Hematopoietic multipotent progenitor cell treated with erythropoietin and hydrocortisone succinate and interleukin-3 and kit ligand, for 6 days (in vitro differentiated cells): ENCODE results near the gene TPRG1L.
A peak's percentile ranks its signal among the peaks of the same experiment; 100 is the strongest.

ENCODE experiments used
- DNase-seq: peaks from one replicate; pipeline ENCODE4 v3.0.0-alpha.2; 2015

The TPRG1L gene

DNA sequence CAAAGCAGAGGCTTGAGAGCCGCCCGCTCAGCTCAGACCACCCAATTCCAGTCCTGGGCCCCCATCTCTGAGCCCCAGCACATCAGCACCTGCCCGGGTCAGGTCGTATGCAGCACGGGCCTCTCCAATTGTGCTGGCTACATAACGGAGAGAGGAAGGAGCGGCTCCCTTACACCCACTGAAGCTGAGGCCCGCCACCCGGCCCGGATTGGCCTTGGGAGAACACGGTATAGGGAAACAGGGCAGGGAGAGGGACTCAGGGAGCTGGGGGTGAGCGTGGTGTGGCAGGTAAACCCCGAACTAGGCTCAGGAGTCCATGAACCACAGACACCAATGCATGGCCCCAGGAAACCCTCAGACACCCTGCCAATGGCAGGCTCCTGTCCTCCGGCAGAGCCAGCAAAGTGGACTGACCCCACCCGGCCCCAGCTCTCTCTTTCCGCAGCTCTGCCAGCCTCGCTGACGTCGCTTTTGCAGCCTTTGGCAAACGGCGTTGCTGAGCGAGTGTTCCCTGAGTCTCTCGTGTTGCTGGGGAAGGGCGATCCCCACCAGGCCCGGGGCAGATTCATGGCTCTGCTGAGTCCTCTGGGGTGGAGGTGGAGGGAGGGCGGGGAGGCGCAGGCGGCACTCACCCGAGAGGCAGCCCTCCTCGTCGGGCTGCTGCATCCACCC is 30.0 kb upstream of the TPRG1L start:
- DNase-seq: no peak

DNA sequence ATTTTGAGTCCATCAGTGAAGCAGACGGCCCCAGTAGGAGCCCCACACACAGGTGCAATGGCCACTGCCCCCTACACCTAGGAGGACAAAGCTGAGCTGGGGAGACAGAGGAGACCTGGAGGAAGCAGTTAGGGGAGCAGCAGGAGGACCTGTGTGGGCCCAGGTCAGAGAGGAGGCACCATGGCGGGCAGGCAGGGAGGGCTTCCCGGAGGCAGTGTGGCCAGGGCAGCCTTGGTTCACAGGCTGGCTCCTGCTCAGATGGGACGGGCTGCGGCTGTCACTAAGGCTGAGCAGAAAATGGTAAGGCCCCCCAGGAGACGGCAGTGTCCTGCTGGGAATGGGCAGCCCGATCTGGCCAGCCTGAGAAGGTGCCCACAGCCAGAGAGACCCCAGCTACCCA is 28.9 kb upstream of the TPRG1L start:
- DNase-seq: no peak

DNA sequence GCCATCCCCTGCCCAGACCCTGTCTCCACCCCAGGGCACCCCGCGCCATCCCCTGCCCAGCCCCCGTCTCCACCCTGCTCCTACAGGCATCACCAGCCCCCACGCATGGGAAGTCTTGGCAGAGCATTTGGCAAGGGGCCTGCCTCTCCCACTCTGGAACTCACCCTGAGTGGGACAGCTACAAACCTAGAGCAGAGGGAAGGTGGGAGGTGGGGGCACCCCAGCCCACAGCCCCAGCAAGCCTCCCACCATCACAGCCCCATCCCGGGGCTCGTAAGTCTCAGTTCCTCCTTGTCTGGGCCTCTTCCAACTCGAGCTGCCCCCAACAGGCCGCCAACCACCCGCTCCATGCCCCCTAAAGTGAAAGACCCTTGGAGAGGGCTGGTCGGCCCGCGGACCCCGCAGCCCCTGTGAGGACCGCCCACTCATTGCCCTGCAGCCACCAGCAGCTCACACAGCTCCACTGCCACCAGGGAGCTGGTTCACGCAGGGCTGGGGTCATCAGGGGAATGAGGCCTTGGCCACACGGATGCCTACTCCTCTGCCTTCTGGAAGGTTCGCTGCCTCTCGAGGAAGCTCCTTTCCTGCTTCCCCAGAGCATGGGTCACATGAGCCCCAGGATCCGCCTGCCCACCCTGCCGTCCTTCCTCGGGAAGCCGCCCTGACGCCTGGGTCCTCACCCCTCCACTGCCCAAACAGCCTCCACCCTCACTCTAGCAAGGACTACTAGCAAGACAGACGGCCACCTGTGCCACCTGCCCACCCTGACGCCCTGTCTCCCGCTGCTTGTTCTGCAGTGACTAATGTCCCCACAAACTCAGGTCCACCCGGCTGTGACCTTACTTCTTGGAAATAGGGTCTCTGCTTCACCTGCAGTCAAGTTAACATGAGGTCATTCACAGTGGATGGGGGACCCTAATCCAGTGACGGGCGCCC is 27.9 kb upstream of the TPRG1L start:
- no peak for DNase-seq

DNA sequence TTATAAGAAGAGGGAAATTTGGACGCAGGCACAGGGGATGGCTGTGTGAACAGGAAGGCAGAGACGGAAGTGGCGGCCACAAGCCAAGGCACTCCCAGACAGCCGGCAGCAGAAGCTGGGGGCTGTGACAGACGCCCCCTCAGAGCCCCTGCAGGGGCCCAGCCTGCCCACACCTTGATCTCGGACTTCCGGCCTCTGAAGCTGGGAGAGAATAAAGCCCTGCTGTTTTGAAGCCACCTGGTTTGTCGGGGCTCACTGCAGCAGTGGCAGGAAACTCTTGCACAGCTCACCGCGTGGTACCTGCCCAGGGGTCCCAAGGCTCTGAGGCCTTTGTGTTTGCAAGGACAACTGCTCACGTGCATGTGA is 27.2 kb upstream of the TPRG1L start:
- peak; percentile 45 for DNase-seq

DNA sequence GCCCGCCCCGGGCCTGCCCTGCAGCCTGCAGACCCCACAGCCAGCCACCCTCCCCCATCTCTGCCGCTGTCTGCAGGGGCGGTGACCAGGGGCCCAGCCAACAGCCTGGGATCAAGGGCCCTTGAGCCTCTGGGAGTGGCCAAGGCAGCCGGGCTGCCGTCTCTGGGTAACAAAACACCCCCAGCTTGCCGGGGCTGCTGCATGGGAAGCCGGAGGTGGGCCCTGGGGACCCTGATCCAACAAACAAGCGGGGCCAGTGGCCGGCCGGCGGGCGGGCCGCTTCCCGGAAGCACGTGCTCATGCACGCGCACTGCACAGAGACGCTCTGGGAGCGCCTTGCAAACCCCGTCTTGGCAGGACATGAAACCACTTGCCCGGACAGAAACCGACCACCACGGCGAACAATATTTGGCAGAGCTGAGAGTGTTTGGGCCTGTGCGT is 26.7 kb upstream of the TPRG1L start:
- no peak for DNase-seq

DNA sequence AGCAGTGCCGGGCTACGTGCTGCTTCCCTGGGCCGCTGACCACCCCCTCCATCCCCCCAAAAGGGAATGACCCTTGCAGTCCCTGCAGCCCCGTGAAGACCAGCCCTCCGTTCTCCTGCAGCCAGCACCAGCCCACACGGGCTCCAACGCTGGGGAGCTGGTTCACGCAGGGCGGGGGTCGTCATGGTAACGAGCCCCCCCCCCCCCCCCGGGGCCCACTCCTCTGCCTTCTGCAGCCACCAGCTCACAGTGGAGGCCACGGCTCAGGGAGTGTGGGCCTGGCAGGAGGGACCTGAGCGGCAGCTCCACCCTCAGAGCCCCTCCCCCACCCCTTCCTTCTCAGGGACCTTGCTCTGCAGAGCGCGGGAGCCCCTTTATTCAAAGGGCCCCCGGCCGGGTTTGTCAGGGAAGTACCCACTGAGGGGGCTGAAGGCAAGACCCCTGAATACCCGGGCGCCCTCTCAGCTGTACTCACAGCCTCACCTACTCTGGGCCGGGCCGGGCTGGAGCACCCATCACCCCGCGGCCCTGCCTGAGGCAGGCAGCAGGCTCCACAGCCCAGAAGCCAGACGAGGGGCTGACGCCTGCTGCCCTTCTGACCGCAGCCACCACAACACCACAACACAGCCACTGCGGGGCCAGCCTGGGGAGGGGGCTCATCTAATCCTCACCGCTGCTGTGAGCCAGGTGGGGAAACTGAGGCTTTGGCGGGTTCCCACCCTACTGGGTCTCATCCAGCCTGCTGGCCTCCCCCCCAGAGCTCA is 26.1 kb upstream of the TPRG1L start:
- DNase-seq: no peak

DNA sequence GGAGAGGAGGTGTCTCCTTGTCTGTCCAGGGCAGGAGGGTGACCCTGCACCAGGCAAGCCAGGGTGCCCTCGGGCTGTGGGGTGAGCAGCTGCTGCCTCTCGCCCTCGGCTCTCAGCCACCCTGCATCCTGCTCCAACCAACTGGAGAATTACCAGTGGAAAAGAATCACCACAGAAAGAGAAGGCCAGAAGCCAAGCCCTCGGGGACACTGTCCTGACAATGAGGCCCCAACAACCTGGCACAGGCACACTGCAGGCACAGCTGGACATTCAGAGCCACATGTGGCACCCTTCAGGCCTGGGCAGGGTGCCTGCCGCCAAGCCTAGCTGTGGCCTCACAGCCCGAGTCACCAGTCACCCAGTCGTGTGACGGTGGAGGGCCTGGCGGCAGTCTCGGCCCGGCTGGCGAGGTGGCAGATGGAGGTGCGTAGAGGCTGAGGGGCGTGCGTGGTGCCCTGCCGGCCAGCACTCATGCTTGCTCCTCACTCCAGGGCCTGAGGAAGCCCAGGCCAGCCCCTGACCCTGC is 25.5 kb upstream of the TPRG1L start:
- DNase-seq: no peak

DNA sequence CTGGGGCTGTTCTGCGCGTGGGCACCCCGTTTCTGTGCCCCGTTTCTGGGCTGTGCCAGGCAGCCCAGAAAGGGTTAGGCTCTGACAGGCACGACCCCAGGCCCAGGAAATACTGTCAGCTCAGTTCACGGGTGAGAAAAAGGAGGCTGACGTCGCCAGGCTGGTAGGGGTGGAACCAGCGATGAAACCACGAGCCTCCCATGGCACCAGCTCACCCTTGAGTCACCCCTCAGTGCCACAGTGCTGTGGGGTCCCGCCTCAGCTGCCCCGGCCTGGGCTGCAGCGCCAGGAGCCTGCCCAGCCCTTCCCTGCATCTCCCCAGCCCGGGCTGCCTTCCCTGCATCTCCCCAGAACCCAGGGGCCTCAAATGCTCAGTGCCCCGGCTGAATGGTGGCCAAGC is 25.0 kb upstream of the TPRG1L start:
- DNase-seq: no peak

DNA sequence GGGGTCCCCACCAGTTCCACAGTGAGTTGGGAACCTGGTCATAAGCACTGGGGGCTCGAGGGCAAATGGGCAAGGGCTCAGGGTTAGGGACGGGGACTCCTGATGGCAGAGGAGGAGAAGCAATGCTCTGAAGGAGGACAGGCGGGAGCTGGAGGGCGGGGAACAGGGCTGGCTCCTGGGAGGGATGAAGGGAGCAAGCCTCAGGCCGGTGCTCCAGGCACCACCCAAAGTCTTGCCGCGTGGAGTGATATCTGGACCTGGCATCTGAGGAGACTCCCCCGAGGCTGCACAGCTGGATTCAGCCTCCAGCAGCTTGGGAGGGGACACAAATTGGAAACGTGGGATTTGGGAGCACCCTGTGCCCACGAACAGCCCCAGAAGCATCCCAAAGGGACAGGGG is 24.5 kb upstream of the TPRG1L start:
- no peak for DNase-seq

DNA sequence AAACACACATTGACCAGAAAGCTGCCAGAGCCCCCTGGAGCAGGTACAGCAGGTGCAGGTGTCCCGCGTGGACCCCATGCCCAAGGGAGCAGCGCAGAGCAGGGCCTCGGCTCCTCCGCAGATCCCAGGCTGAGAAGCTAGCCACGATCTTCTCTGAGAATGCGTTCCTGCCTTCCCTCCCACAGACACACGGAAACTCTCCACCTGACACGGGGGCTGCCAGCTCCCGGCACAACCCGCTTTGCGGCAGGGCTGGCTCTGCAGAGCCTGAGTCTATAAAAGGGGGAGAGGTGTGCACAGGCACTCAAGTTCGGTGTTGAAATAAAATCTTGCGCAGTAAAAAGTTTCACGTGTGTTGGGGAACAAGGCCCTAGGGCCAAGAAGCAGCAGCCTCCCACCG is 23.1 kb upstream of the TPRG1L start:
- no peak for DNase-seq

DNA sequence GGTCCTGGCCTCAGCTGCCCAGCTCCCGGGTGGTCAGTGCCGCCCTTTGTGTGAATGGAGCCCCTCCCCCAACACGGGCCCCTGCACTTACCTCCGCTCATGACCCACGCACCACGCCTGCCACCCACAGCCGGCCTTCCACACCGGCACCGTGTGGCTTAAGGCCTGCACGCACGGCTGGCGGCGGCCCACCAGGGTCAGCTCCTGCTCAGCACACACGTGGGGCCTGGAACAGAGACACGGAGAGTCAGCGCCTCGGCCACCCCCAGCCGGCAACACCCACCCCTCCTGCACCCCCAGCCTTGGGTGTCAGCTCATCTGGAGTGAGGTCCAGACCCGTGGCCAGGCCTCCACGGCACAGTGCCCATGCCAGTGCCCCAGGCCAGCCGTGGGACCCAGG is 22.4 kb upstream of the TPRG1L start:
- no peak for DNase-seq

DNA sequence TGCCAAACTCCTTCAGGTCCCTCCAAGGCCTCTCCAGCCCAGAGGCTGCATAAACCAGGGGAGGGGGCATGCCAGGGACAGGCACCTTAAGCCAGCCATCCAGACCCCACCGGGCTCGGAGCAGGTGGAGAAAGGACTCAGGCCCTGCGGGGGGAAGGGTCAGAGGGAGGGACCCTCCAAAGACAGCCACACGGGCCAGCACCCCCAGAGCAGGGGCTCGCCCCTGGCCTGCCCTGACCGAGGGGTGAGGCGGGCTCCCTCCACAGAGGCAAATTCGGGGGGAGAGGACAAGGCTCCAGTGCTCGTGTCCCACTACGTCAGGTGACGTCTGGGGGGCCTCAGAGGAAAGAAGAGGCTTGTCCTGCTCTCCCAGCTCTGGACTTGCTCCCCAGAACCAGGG is 21.7 kb upstream of the TPRG1L start:
- no peak for DNase-seq

DNA sequence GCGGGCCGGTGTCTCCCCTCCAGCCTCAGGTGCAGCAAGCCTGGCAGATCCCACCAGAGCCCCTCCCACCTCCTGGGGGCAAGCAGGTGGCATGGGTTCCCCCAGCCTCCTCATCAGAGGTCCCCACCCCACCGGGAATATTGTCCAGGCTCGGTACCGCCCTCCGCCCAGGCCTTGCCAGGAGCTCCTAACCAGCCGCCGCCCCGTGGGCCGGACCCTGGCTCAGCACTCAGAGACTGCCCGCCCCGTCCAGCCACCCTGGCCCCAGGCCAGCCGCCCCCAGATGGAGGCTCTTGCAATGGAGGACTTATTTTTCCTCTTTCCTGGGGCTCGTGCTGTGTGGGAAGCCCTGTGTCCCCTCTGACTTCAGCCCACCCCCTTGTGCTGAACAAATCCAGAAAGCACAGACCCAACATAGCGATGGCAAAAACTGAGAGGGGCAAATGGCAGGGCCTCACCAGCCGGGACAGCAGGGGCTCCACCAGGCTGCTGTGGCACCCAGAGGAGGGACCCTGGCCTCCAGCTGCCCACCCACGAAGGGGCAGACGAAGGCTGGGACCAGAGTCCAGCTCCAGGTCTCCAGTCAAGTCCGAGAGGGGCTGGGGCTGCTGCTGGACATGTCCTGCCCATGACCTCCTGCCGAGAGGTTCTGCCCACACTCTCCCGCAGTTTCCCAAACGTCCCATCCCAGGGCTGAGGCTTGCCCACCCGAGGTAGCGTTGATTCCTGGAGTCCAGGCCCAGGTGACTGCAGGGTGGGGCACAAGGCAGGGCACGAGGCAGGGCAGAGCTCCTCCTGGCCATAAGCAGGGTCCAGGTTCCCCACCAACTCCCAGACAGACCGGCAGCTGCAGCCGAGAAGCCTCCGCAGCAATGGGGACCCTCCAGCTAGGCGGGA is 21.0 kb upstream of the TPRG1L start:
- no peak for DNase-seq

DNA sequence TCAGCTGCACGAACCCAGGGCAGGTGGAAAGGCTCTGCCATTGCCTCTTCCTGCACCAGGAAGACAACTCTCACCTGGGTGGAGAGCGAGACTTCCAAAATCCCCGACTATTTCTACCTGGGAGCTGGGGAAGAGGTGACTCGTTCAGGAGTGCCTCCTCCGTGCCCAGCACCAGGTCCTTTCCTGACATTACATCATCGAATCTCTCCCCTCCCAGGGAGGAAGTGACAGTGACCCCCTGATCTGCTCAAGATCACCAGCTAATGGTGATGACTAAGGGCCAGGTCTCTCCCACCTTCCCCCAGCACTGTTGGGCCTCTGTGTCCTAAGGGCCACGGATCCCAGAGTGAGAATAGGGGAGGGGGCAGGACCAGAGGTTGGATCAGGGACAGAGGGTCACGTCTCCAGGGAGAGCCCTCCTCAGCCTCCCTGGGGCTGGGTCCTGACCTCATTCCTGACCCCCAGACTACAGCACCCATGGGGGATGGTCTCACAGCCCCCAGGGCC is 20.3 kb upstream of the TPRG1L start:
- no peak for DNase-seq

DNA sequence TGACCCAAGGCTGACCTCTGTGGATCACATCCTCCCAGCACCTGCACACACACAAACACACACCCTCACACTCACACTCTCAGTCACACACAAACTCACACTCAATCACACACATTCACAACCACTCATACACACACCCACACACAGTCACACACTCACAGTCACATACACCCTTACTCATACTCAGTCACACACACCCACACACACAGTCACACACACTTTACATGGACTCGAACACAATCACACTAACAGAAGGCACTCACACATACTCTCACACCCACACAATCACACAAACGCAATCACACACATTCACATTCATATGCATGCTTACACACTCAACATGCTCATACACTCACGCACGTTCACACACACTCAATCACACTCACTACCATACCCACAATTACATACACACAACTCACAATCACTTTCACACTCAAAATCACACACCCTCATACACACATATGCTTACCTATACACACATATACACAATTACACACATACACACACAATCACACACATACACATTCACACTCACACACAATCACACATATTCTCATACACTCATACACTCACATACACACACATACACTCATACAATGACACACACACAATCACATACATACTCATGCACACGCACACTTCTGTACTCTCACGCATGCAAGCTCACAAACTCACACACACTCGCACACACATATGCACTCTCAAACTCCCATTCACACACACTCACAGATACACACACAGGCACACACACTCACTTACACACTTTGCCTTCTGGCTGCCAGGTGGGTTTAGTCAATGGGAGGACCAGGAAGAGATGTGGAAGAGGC is 19.6 kb upstream of the TPRG1L start:
- no peak for DNase-seq

DNA sequence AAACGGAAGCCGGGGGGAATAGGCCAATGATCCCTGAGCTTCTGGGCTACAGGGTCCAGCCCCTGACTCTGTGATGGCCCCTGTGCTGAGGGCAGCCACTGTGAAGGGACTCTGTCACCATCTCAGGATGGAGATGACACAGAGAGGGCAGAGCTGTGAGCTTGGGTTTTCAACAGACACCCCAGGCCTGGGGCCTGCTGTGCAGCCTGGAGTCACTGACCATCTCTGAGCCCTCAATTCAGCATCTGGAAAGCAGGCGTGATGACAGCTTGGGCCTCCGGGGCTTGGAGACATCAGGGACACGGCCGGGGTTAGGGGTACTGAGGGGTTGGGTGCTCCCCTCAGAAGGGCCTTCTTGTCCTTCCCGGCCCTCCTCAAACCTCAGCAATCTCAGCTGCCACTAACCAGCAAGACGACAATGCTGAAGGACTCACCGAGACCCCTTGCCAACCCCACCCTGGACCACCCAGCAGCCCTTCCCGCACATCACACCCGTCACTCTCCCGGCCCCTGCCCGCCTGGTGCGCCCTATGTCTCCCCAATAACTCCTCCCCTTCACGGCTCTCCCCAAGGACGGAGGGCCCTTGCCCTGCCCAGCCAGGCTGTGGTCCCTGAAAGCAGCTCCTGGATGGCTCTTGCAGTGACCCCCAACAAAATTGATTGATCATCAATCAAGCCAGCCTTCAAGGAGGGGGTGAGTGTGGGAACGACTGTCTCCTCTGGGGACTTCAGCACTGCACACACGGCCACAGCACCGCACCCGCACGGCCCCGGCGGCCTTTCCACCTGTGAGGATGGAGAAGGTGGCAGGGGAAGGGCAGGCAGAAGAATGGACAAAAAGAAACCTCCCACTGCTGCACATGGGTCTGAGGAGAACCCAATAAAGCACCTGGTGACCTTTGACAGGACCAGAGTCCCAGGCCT is 17.8 kb upstream of the TPRG1L start:
- DNase-seq: no peak

DNA sequence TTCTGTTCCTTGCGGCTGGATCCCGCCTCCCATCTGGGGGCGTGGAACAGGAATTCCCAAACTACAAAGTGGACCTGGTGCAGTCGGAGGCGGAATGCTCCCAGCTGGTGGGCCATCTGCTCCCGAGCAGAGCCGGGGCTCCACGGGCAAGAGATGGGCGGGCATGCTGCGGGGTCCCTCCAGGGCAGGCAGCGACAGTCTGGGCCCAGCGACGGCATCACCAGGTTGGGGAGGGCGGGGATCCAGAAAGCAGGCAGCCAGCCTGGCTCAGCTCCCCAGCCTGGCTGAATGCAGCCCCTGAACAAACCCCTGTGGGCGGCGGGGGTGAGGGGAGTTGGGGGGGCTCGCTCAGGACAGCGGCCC is 17.1 kb upstream of the TPRG1L start:
- no peak for DNase-seq

DNA sequence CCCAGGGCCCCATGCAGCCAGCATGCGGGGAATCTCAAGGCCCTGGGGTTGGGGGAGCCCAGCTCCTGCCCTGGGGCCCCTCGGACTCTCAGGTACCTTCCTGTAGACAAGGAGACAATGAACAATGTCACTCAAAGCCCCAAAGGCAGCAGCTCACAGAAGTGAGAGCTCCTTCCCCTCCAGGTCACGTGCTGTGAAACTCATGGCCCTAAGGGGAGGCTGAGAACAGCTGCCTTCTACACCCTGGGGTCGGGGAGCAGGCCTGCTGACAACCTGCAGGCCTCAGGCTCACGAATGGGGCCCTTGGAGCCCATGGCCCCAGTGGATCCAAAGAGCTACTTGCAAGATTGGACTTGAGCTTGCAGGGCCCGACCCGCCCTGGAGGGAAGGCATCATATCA is 16.7 kb upstream of the TPRG1L start:
- no peak for DNase-seq

DNA sequence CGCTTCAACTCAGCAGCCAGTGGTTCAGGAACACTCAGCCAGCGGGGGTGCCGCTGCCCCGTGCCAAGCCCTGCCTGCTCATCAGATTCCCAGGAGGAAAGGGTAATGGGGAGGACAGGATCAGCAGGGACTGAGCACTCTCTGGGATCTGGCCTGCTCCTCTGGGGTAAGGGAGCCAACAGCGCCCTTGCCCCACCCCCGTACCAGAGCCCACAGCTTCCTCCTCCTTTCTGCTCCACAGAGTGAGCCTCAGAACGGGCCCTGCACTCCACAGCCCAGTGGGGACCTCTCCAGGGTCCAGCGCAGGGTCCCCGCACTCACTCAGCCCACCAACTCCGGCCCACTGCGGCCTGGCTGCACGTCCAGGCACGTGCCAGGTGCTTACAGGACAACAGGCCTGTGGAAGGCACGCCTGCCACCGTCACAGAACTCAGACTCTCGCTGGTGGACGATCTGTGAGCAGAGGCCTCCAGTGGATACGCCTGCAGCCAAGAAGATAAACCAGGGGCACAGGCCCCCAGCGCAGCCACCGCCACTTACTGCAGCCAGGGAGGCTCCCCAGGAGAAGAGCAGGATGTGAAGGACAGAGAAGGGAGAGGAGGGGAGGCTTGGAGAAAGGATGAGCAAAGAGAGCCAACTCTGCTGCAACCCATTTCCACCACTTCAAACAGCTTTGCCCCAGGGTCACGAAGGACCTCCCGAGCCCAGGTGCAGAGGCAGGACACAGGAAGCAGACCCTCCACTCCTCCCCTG is 15.6 kb upstream of the TPRG1L start:
- DNase-seq: no peak
